K562 (cell line): ENCODE data around the gene DLX3. TPM values are rescaled to one million over a fixed set of nuclear protein-coding genes. Genes with fewer than 3 reads are reported as not detected.

Source experiments
- ATAC-seq: fragments of 200-7000 bp; cut with Tn5 transposase; 3 replicates; pipeline ENCODE4 v1.9.1; 2020; ENCODE audit warnings: moderate library complexity
- BruUV-seq: library from RNA; stranded (reverse); fragments of 400-500 nt; replicated peaks from 2 replicates; lab custom pipeline; 2021; lab: Mats Ljungman, UMichigan
- CTCF ChIA-PET: fragments of 300-600 bp; formaldehyde crosslinking; extraction: SDS; loops from one replicate; lab custom pipeline; 2021; ENCODE audit warnings: low intra/inter-chr PET ratio; lab: Yijun Ruan, JAX
- POLR2A ChIA-PET: fragments of 300-600, 350-650 bp; sonication (Branson Sonifier 250); formaldehyde crosslinking; extraction: SDS; loops from one replicate; lab custom pipeline; 2021; ENCODE audit warnings: antibody characterized with exemption, inconsistent platforms; lab: Yijun Ruan, JAX
- DNase-seq, 4 experiments: peaks; one replicate each; pipeline versions ENCODE4 v3.0.0 to v3.0.0-alpha.2; 2011 to 2018; ENCODE audit warnings: low spot score in 3 of 4, mixed read lengths in 3 of 4; ENCODE audit errors: extremely low read depth in 1 of 4
- FAIRE-seq: peaks from 2 replicates; lab custom pipeline; 2011; peaks lifted over from hg19 to GRCh38; lab: Jason Lieb, UNC
- H2AFZ ChIP-seq: 2 replicates; pipeline ENCODE4 v1.6.0; 2011; ENCODE audit warnings: low read depth, low read length, control low read depth, inconsistent platforms
- H3K27ac ChIP-seq: fragments of 200-600 bp; 3 replicates; pipeline ENCODE4 v1.8.0; 2011; ENCODE audit warnings: low read depth, mild to moderate bottlenecking, control low read depth, inconsistent platforms, low read length, moderate library complexity, mixed read lengths; ENCODE audit errors: extremely low read depth
- H3K27me3 ChIP-seq, 2 experiments: fragments of 300-600 bp in 1 of 2; 2 replicates in 1 of 2; 3 replicates in 1 of 2; pipeline versions ENCODE4 v1.6.0 to v1.8.0; 2011; ENCODE audit warnings: inconsistent platforms in 2 of 2, low read length in 2 of 2, mild to moderate bottlenecking in 1 of 2, mixed read lengths in 1 of 2, moderate library complexity in 1 of 2; ENCODE audit not compliant: control insufficient read depth in 2 of 2, insufficient read depth in 2 of 2
- H3K36me3 ChIP-seq: fragments of 300-600 bp; 3 replicates; pipeline ENCODE4 v1.8.0; 2011; ENCODE audit warnings: mild to moderate bottlenecking, low read length, inconsistent platforms; ENCODE audit not compliant: control insufficient read depth, insufficient read depth
- H3K4me1 ChIP-seq, 2 experiments: fragments of 200-600 bp in 1 of 2; replicated peaks in 1 of 2; 2 replicates in 1 of 2; 3 replicates in 1 of 2; pipeline versions ENCODE4 v1.5.1 to v1.8.0; 2011; ENCODE audit warnings: inconsistent platforms in 2 of 2, low read length in 2 of 2, mild to moderate bottlenecking in 1 of 2, mixed read lengths in 1 of 2, moderate library complexity in 1 of 2; ENCODE audit not compliant: control insufficient read depth in 2 of 2, insufficient read depth in 2 of 2
- H3K4me2 ChIP-seq: 2 replicates; pipeline ENCODE4 v1.6.1; 2011; ENCODE audit warnings: low read length, control low read depth, inconsistent platforms, mixed read lengths; ENCODE audit not compliant: insufficient read depth
- H3K4me3 ChIP-seq: fragments of 200-600 bp; sonication (generic), shearing (Covaris generic); 2 replicates; pipeline ENCODE4 v1.5.1; 2016; ENCODE audit warnings: control low read depth, inconsistent platforms
- H3K79me2 ChIP-seq: fragments of 200-600 bp; 3 replicates; pipeline ENCODE4 v1.8.0; 2011; ENCODE audit warnings: low read length, inconsistent platforms; ENCODE audit not compliant: control insufficient read depth, insufficient read depth
- H3K9ac ChIP-seq, 2 experiments: 2 replicates each; pipeline versions ENCODE4 v1.6.0 to v1.6.1; 2011; ENCODE audit warnings: low read depth in 2 of 2, low read length in 2 of 2, control low read depth in 1 of 2, inconsistent platforms in 1 of 2, mild to moderate bottlenecking in 1 of 2, mixed read lengths in 1 of 2; ENCODE audit not compliant: insufficient read depth in 1 of 2
- H3K9me1 ChIP-seq: one replicate; pipeline ENCODE4 v1.6.0; 2011; ENCODE audit warnings: inconsistent platforms, mild to moderate bottlenecking, low read length, moderate library complexity; ENCODE audit not compliant: control insufficient read depth, insufficient read depth
- H3K9me3 ChIP-seq: replicated peaks from 2 replicates; pipeline ENCODE4 v1.5.1; 2011; ENCODE audit warnings: low read depth, low read length, inconsistent platforms; ENCODE audit not compliant: control insufficient read depth, insufficient read depth
- H4K20me1 ChIP-seq: replicated peaks from 2 replicates; pipeline ENCODE4 v1.6.1; 2011; ENCODE audit warnings: low read length, inconsistent platforms, mixed read lengths; ENCODE audit not compliant: control insufficient read depth, insufficient read depth
- CBFA2T2 ChIP-seq: fragments of 450-650 bp; conservative IDR thresholded peaks from 2 replicates; pipeline ENCODE4 v1.6.1; 2017; ENCODE audit warnings: mild to moderate bottlenecking
- CBFB ChIP-seq: sonication (generic); formaldehyde crosslinking; IDR thresholded peaks from 2 replicates; pipeline ENCODE4 v1.4.0; 2020; ENCODE audit warnings: mild to moderate bottlenecking, missing genetic modification reagents
- CREB1 ChIP-seq, 2 experiments: sonication (generic) in 1 of 2; formaldehyde crosslinking in 1 of 2; IDR thresholded peaks; 2 replicates each; pipeline versions ENCODE4 v1.6.1 to v1.8.0; 2012 to 2022; ENCODE audit warnings: inconsistent platforms in 1 of 2, mild to moderate bottlenecking in 1 of 2, missing genetic modification reagents in 1 of 2, moderate library complexity in 1 of 2
- EHMT2 ChIP-seq: fragments of 450-650 bp; IDR thresholded peaks from 2 replicates; pipeline ENCODE4 v1.6.1; 2018; ENCODE audit warnings: antibody characterized with exemption
- ETV1 ChIP-seq: fragments of 450-650 bp; conservative IDR thresholded peaks from 2 replicates; pipeline ENCODE4 v1.6.1; 2016; ENCODE audit warnings: missing genetic modification characterization, control low read depth, low read depth, missing compliant biosample characterization
- HIVEP1 ChIP-seq: fragments of 250-450 bp; sonication (Bioruptor Pico); IDR thresholded peaks from 2 replicates; pipeline ENCODE4 v1.4.0; 2020; ENCODE audit warnings: mild to moderate bottlenecking
- HNRNPH1 ChIP-seq: fragments of 200-400 bp; formaldehyde crosslinking; optimal IDR thresholded peaks from 2 replicates; pipeline ENCODE3; 2017; ENCODE audit warnings: low read depth, mild to moderate bottlenecking, low read length, moderate library complexity
- HNRNPL ChIP-seq: fragments of 200-400 bp; formaldehyde crosslinking; IDR thresholded peaks from 2 replicates; pipeline ENCODE4 v1.6.1; 2017; ENCODE audit warnings: low read depth, mild to moderate bottlenecking, low read length
- LARP7 ChIP-seq: fragments of 450-650 bp; IDR thresholded peaks from 2 replicates; pipeline ENCODE4 v1.6.1; 2016
- MEF2D ChIP-seq: conservative IDR thresholded peaks from 2 replicates; pipeline ENCODE4 v1.6.1; 2016; ENCODE audit warnings: low read depth, missing genetic modification characterization, missing compliant biosample characterization
- NFATC3 ChIP-seq: fragments of 450-650 bp; IDR thresholded peaks from 2 replicates; pipeline ENCODE4 v1.6.1; 2017; ENCODE audit warnings: mild to moderate bottlenecking
- PHF20 ChIP-seq: fragments of 450-650 bp; IDR thresholded peaks from 2 replicates; pipeline ENCODE4 v1.6.1; 2018; ENCODE audit not compliant: partially characterized antibody
- PYGO2 ChIP-seq: fragments of 450-650 bp; IDR thresholded peaks from 2 replicates; pipeline ENCODE4 v1.6.1; 2016; ENCODE audit warnings: mild to moderate bottlenecking, missing genetic modification characterization, moderate library complexity, missing compliant biosample characterization
- SOX6 ChIP-seq: fragments of 450-650 bp; IDR thresholded peaks from 2 replicates; pipeline ENCODE4 v1.6.1; 2014; ENCODE audit warnings: mild to moderate bottlenecking
- SREBF1 ChIP-seq: fragments of 150-350 bp; IDR thresholded peaks from 2 replicates; pipeline ENCODE4 v1.6.1; 2014; ENCODE audit warnings: antibody characterized with exemption, low read depth, low read length, borderline replicate concordance
- WGBS: fragments of 100-300 bp; shearing (Covaris generic); methylation state at CpG from one replicate; pipeline ENCODE4 v1.1.6; 2016; ENCODE audit warnings: low coverage, mixed read lengths; ENCODE audit not compliant: insufficient coverage; ENCODE audit errors: missing lambda C conversion rate; 5-methylcytosine and 5-hydroxymethylcytosine counted together
- in situ Hi-C: fragments of 300-500 bp; cut with MboI; formaldehyde crosslinking; loops from 4 replicates; pipeline ENCODE4 v1.15.0; 2018; ENCODE audit warnings: inconsistent platforms, mixed read lengths
- intact Hi-C: fragments of 100-400 bp; cut with micrococcal nuclease; formaldehyde crosslinking; loops from 2 replicates; pipeline ENCODE4 v1.14.2; 2022
- polyA plus RNA-seq, 8 experiments: library from polyadenylated mRNA; depleted of rRNA in 4 of 8; stranded (reverse) in 5 of 8; unstranded in 3 of 8; fragments of >200 nt; fragmentation: Nextera tagmentation in 2 of 8; fragmentation: Illumina TruSeq in 1 of 8; extraction: Ambion mirVana in 2 of 8; extraction: Trizol in 1 of 8; gene quantifications; 2 replicates each; pipeline versions ENCODE4 v1.2.1 to v1.2.3, GENCODE V29; 2011 to 2014; ENCODE audit warnings: inconsistent platforms in 1 of 8, missing spikeins in 1 of 8
- total RNA-seq, 7 experiments: library from RNA; depleted of rRNA in 6 of 7; stranded (reverse); fragments of >200 nt in 6 of 7; fragmentation: Illumina TruSeq in 2 of 7; extraction: Trizol in 2 of 7; gene quantifications; 2 replicates each; pipeline versions ENCODE4 v1.2.1 to v1.2.3, GENCODE V29; 2011 to 2021; ENCODE audit warnings: low replicate concordance in 1 of 7
- TF ChIP-seq, protein P1 (sequence below): sonication (generic); formaldehyde crosslinking; IDR thresholded peaks from 2 replicates; pipeline ENCODE4 v1.8.1; 2023; ENCODE audit warnings: missing genetic modification reagents, mild to moderate bottlenecking, borderline replicate concordance

The DLX3 gene
- total and polyA plus RNA-seq, 9 of the 15 experiments (the other 6 are each of a cell fraction or from before 2014, with no cell fraction given), result not detected

DNA sequence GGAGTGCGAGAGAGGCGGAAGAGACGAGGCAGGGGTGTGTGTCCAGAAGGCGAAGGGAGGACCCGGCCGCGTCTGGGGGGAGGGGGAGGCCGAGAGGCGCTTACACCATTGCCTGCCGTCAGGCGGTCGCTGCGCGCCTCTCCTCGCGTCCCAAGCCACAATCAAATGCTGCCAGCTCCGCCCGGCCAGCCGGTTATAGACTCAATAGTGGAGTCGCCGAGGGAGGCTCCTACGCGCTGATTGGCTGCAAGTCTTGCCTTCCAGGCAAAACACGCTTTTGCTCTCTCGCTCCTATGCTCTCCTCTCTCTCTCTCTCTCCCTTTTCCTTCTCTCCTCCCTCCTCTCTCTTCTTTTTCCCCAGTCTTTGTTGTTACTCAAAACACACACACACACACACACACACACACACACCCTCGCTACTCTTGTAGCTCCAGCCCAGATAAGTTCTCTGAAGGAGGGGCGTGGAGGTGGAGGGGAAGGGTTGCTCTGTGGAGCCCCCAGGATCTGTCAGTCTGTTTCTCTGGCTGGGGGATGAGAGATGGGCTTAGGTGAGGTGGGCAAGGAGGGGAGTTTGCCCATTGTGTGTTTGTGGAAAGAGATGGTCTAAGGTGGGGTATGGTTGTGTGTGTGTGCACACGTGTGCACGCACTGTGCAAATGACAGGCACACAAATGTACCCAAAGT lies at the start of gene DLX3 (continued):
- TF ChIP-seq PYGO2 (tag) (no peak), MEF2D (tag) (no peak), CBFA2T2 (no peak), SOX6 (no peak), PHF20 (no peak)
- TF ChIP-seq, all 486 proteins: peak for 0

DNA sequence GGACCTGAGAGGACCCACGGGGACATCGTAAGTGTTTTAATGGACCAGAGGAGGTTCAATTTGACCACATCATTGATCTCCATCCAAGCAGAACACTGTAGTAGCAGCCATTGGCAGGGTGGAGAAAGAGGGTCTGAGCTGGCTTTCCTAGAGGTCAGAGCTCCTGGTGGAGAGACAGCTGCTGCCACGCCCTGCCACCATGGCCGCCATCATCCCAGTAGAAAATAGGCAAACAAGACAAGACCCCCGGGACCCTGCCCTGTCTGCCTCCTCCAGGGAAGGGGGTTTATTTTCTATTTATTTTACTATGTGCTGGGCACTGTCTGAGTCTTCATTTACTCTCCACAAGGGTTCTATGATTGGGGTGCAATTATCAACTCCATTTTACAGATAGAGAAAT lies 49.5 kb upstream of the DLX3 start:
- Histone ChIP-seq H3K9me3 (no peaks in the 10 kb centered on the region), H3K9ac (no peak overlapping the region), H3K4me3 (no peak overlapping the region), H3K79me2 (no peaks in the 10 kb centered on the region), H3K36me3 (no peaks in the 10 kb centered on the region), H3K9me1 (no peaks in the 10 kb centered on the region), H3K27ac (no peak overlapping the region), H3K27me3 (peaks cover 0 to 28% of the 10 kb centered on the region in 2 experiments; a peak in 2 of 5 replicates), H2AFZ (no peak overlapping the region), H3K4me1 (no peaks in the 10 kb centered on the region), H3K4me2 (no peak overlapping the region), H4K20me1 (no peaks in the 10 kb centered on the region; the same call in 1 of the 2 replicates)
- BruUV-seq, result no TSS peak
- 3% methylated on average over 5 of the region's 5 CpGs for WGBS
- ChIA-PET POLR2A (no interaction called here), CTCF (no interaction called here)
- ATAC-seq (no peak), FAIRE-seq (no peak), DNase-seq (no peak)
- in situ Hi-C loops (no loop called here), intact Hi-C loops (no loop called here)
- no peak for TF ChIP-seq CBFB (CRISPR knock-in tag)
- TF ChIP-seq HNRNPL, result no peak
- TF ChIP-seq EHMT2, result no peak
- TF ChIP-seq PYGO2 (tag), result no peak
- no peak for TF ChIP-seq ETV1 (tag)
- TF ChIP-seq NFATC3, result no peak
- no peak for TF ChIP-seq CREB1 (IDR thresholded peaks at IDR 0.05)
- no peak for TF ChIP-seq CREB1 (CRISPR knock-in tag; IDR thresholded peaks at IDR 0.05)
- TF ChIP-seq HIVEP1 (CRISPR knock-in tag), result no peak
- no peak for TF ChIP-seq LARP7
- TF ChIP-seq SREBF1, result no peak
- TF ChIP-seq, protein P1, sequence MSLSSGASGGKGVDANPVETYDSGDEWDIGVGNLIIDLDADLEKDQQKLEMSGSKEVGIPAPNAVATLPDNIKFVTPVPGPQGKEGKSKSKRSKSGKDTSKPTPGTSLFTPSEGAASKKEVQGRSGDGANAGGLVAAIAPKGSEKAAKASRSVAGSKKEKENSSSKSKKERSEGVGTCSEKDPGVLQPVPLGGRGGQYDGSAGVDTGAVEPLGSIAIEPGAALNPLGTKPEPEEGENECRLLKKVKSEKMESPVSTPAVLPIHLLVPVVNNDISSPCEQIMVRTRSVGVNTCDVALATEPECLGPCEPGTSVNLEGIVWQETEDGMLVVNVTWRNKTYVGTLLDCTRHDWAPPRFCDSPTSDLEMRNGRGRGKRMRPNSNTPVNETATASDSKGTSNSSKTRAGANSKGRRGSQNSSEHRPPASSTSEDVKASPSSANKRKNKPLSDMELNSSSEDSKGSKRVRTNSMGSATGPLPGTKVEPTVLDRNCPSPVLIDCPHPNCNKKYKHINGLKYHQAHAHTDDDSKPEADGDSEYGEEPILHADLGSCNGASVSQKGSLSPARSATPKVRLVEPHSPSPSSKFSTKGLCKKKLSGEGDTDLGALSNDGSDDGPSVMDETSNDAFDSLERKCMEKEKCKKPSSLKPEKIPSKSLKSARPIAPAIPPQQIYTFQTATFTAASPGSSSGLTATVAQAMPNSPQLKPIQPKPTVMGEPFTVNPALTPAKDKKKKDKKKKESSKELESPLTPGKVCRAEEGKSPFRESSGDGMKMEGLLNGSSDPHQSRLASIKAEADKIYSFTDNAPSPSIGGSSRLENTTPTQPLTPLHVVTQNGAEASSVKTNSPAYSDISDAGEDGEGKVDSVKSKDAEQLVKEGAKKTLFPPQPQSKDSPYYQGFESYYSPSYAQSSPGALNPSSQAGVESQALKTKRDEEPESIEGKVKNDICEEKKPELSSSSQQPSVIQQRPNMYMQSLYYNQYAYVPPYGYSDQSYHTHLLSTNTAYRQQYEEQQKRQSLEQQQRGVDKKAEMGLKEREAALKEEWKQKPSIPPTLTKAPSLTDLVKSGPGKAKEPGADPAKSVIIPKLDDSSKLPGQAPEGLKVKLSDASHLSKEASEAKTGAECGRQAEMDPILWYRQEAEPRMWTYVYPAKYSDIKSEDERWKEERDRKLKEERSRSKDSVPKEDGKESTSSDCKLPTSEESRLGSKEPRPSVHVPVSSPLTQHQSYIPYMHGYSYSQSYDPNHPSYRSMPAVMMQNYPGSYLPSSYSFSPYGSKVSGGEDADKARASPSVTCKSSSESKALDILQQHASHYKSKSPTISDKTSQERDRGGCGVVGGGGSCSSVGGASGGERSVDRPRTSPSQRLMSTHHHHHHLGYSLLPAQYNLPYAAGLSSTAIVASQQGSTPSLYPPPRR (CRISPR knock-in tag), result no peak
- TF ChIP-seq HNRNPH1, result no peak
